ENCODE measurements around the gene DHRS9. TPM values are rescaled to one million over a fixed set of nuclear protein-coding genes. Genes with fewer than 3 reads are reported as not detected.
A peak's percentile ranks its signal among the peaks of the same experiment; 100 is the strongest.

The DHRS9 gene
- total and polyA plus RNA-seq, 9 of the 15 experiments (the other 6 are each of a cell fraction or from before 2014, with no cell fraction given), result 0.27 to 1.7 (median 0.69) TPM

GRCh38 chr2:169116327-169116726, 47.0 kb downstream of the DHRS9 start:
- Histone ChIP-seq H3K79me2 (ENCODE audit: control insufficient read depth, insufficient read depth, low read length) (no peaks in the 10 kb centered on the region), H3K27ac (ENCODE audit: extremely low read depth, low read depth, low read length) (no peak overlapping the region), H4K20me1 (replicated peaks; ENCODE audit: control insufficient read depth, insufficient read depth, low read length) (no peaks in the 10 kb centered on the region), H3K4me3 (no peak overlapping the region), H3K9me3 (replicated peaks; ENCODE audit: control insufficient read depth, insufficient read depth, low read depth, low read length) (no peaks in the 10 kb centered on the region; the same call in 1 of the 2 replicates), H3K4me2 (ENCODE audit: insufficient read depth, low read length) (peak overlapping the region; percentile 23; the same call in 1 of the 2 replicates), H3K9ac (ENCODE audit: insufficient read depth in 1 of 2, low read depth in 2 of 2, low read length in 2 of 2) (no peak overlapping the region; a peak in 1 of 4 replicates), H3K4me1 (replicated peaks in 1 of 2; ENCODE audit: control insufficient read depth in 2 of 2, insufficient read depth in 2 of 2, low read length in 2 of 2) (peaks cover 0 to 10% of the 10 kb centered on the region in 2 experiments; a peak in 2 of 5 replicates), H2AFZ (ENCODE audit: low read depth, low read length) (no peak overlapping the region), H3K36me3 (ENCODE audit: control insufficient read depth, insufficient read depth, low read length) (no peaks in the 10 kb centered on the region), H3K9me1 (ENCODE audit: control insufficient read depth, insufficient read depth, low read length) (no peaks in the 10 kb centered on the region), H3K27me3 (ENCODE audit: control insufficient read depth in 2 of 2, insufficient read depth in 2 of 2, low read length in 2 of 2) (no peaks in the 10 kb centered on the region)
- WGBS (ENCODE audit: insufficient coverage, low coverage, missing lambda C conversion rate), result 5% methylated on average over 2 of the region's 2 CpGs
- POLR2A ChIA-PET, result interaction anchor here (0.7 to 1.0 kb wide), 3 partner anchors 14 to 343 kb away, joined by 3 to 4 read pairs (median 3); no protein-coding TSS in a partner anchor
- FAIRE-seq (no peak), DNase-seq (ENCODE audit: extremely low read depth in 1 of 4, low spot score in 3 of 4) (peak in 1 of 4 experiments; percentile 31), ATAC-seq (no peak; the same call in 2 of the 3 replicates)
- BruUV-seq (replicated peaks), result no TSS peak
- in situ Hi-C loops (cut with MboI) (no loop called here), intact Hi-C loops (cut with micrococcal nuclease) (loop anchor here (10.0 kb wide), 1 partner anchor 408 kb away; no protein-coding TSS in a partner anchor)
- CTCF ChIA-PET (ENCODE audit: low intra/inter-chr PET ratio), result no interaction called here
- TF ChIP-seq MAFK (IDR thresholded peaks at IDR 0.05; ENCODE audit: low read length) (0 out of 2 replicates have a peak, but pooled peaks have one; percentile 14), VEZF1 (CRISPR knock-in tag; IDR thresholded peaks at IDR 0.05) (peak; percentile 28; the same call in 1 of the 2 replicates), C11orf30 (IDR thresholded peaks at IDR 0.05; ENCODE audit: low read depth) (peak; percentile 36; the same call in 1 of the 2 replicates), HES1 (IDR thresholded peaks at IDR 0.05; ENCODE audit: low read depth) (no peak), NFIC (IDR thresholded peaks at IDR 0.05) (peak; percentile 90), MAFG (tag; conservative IDR thresholded peaks at IDR 0.05) (peak; percentile 61), ARID4B (CRISPR knock-in tag; IDR thresholded peaks at IDR 0.05) (no peak), CTBP1 (IDR thresholded peaks at IDR 0.05; ENCODE audit: borderline replicate concordance) (peak; percentile 12; the same call in 1 of the 2 replicates), ZNF316 (IDR thresholded peaks at IDR 0.05) (peak; percentile 61), WHSC1 (IDR thresholded peaks at IDR 0.05; ENCODE audit: low read length) (no peak), ELF4 (CRISPR knock-in tag; IDR thresholded peaks at IDR 0.05) (no peak), UBTF (IDR thresholded peaks at IDR 0.05; ENCODE audit: borderline replicate concordance in 1 of 2, low read depth in 2 of 2, low read length in 2 of 2) (no peak), MED1 (CRISPR knock-in tag; IDR thresholded peaks at IDR 0.05; ENCODE audit: borderline replicate concordance) (no peak)
